ENCODE measurements around the gene TM2D3.
A peak's percentile ranks its signal among the peaks of the same experiment; 100 is the strongest.

- TF ChIP-seq CTCF (IDR thresholded peaks at IDR 0.05; ENCODE audit: low read depth, low read length, missing input control) = no peak
- TF ChIP-seq TAF1 (conservative IDR thresholded peaks at IDR 0.05) = no peak
- peak; percentile 27 to 54 for TF ChIP-seq JUND (IDR thresholded peaks at IDR 0.05)
- peak; percentile 71 for TF ChIP-seq YY1 (IDR thresholded peaks at IDR 0.05)
- peak; percentile 65 for TF ChIP-seq REST (IDR thresholded peaks at IDR 0.05)
- TF ChIP-seq RAD21 (IDR thresholded peaks at IDR 0.05) = peak; percentile 30 to 40
These were observed 36.0 kb downstream of the TM2D3 start for GRCh38 chr15:101615986-101616848.
